GM12878 (cell line): ENCODE measurements around the gene MEF2C. TPM values are rescaled to one million over a fixed set of nuclear protein-coding genes. Genes with fewer than 3 reads are reported as not detected.

Experiments used
- ATAC-seq: fragments of 200-7000 bp; cut with Tn5 transposase; 3 replicates; pipeline ENCODE4 v1.9.1; 2020; ENCODE audit warnings: mild to moderate bottlenecking, moderate library complexity
- BruUV-seq: library from RNA; stranded (reverse); fragments of 400-500 nt; replicated peaks from 2 replicates; lab custom pipeline; 2021; lab: Mats Ljungman, UMichigan
- CTCF ChIA-PET: fragments of 300-600 bp; sonication (Branson Sonifier 250); formaldehyde crosslinking; extraction: SDS; loops from one replicate; lab custom pipeline; 2021; ENCODE audit warnings: inconsistent platforms; lab: Yijun Ruan, JAX
- POLR2A ChIA-PET: fragments of 350-600 bp; formaldehyde crosslinking; extraction: SDS; loops from one replicate; lab custom pipeline; 2021; ENCODE audit warnings: inconsistent platforms; lab: Charles Lee
- RAD21 ChIA-PET: fragments of 300-600 bp; sonication (Branson Sonifier 250); formaldehyde crosslinking; loops from one replicate; lab custom pipeline; 2023; ENCODE audit warnings: antibody characterized with exemption; ENCODE audit not compliant: unreplicated experiment; lab: Charles Lee
- SMC1A ChIA-PET: fragments of 300-600 bp; sonication (Branson Sonifier 250); formaldehyde crosslinking; loops from one replicate; lab custom pipeline; 2023; ENCODE audit not compliant: unreplicated experiment, uncharacterized antibody; lab: Charles Lee
- DNase-seq: peaks from one replicate; pipeline ENCODE4 v3.0.0-alpha.2; 2011; ENCODE audit warnings: low read depth, low spot score
- FAIRE-seq: peaks from 3 replicates; lab custom pipeline; 2011; peaks lifted over from hg19 to GRCh38; lab: Jason Lieb, UNC
- H2AFZ ChIP-seq: 2 replicates; pipeline ENCODE4 v1.6.0; 2011; ENCODE audit warnings: low read depth, low read length, control low read depth; ENCODE audit not compliant: control insufficient read depth
- H3K27ac ChIP-seq: 2 replicates; pipeline ENCODE4 v1.5.1; 2011; ENCODE audit warnings: control low read depth; ENCODE audit not compliant: control insufficient read depth, insufficient read depth
- H3K27me3 ChIP-seq, 2 experiments: replicated peaks in 1 of 2; 2 replicates each; pipeline versions ENCODE4 v1.6.0 to v1.6.1; 2011; ENCODE audit warnings: low read length in 1 of 2; ENCODE audit not compliant: control insufficient read depth in 2 of 2, insufficient read depth in 2 of 2
- H3K36me3 ChIP-seq, 2 experiments: 2 replicates each; pipeline ENCODE4 v1.5.1; 2011; ENCODE audit warnings: low read length in 1 of 2; ENCODE audit not compliant: control insufficient read depth in 2 of 2, insufficient read depth in 2 of 2
- H3K4me1 ChIP-seq: 2 replicates; pipeline ENCODE4 v1.6.1; 2011; ENCODE audit warnings: mild to moderate bottlenecking, low read length, moderate library complexity, mixed read lengths; ENCODE audit not compliant: control insufficient read depth, insufficient read depth
- H3K4me2 ChIP-seq: 2 replicates; pipeline ENCODE4 v1.6.0; 2011; ENCODE audit warnings: control low read depth; ENCODE audit not compliant: control insufficient read depth, insufficient read depth
- H3K4me3 ChIP-seq: fragments of 200-600 bp; sonication (generic); 2 replicates; pipeline ENCODE4 v1.5.1; 2016
- H3K79me2 ChIP-seq: 2 replicates; pipeline ENCODE4 v1.6.0; 2011; ENCODE audit warnings: low read length; ENCODE audit not compliant: control insufficient read depth, insufficient read depth
- H3K9ac ChIP-seq: 2 replicates; pipeline ENCODE4 v1.8.0; 2011; ENCODE audit warnings: low read length, control low read depth, mixed read lengths; ENCODE audit not compliant: control insufficient read depth, insufficient read depth
- H3K9me3 ChIP-seq: replicated peaks from 3 replicates; pipeline ENCODE4 v1.5.1; 2011; ENCODE audit warnings: mild to moderate bottlenecking, low read length; ENCODE audit not compliant: control insufficient read depth, insufficient read depth
- H4K20me1 ChIP-seq: 2 replicates; pipeline ENCODE4 v1.6.0; 2011; ENCODE audit not compliant: control insufficient read depth, insufficient read depth
- ASH2L ChIP-seq: fragments of 300-600, 200-600 bp; sonication (generic); IDR thresholded peaks from 2 replicates; pipeline ENCODE4 v1.6.1; 2017; ENCODE audit warnings: low read depth, mild to moderate bottlenecking, borderline replicate concordance
- BACH1 ChIP-seq: fragments of 450-650 bp; IDR thresholded peaks from 2 replicates; pipeline ENCODE4 v1.6.1; 2017; ENCODE audit warnings: mild to moderate bottlenecking, borderline replicate concordance
- HDAC2 ChIP-seq: fragments of 200-600 bp; sonication (generic); IDR thresholded peaks from 2 replicates; pipeline ENCODE4 v1.6.1; 2017
- MXI1 ChIP-seq: fragments of 150-350 bp; IDR thresholded peaks from 2 replicates; pipeline ENCODE4 v1.6.1; 2011; ENCODE audit warnings: low read depth, mild to moderate bottlenecking, inconsistent platforms, low read length, improper control_type of control experiment
- NR2F1 ChIP-seq: fragments of 450-650 bp; conservative IDR thresholded peaks from 2 replicates; pipeline ENCODE4 v1.6.1; 2017; ENCODE audit warnings: mild to moderate bottlenecking
- WGBS: methylation state at CpG from one replicate; pipeline ENCODE4 v1.1.6; 2016; ENCODE audit warnings: low lambda C conversion rate; ENCODE audit not compliant: insufficient replicate concordance, insufficient coverage; ENCODE audit errors: missing lambda C conversion rate; 5-methylcytosine and 5-hydroxymethylcytosine counted together
- in situ Hi-C: fragments of 300-500 bp; cut with MboI; formaldehyde crosslinking; loops from 9 replicates; pipeline ENCODE4 v1.14.3; 2018; ENCODE audit warnings: mixed read lengths
- intact Hi-C: fragments of 100-400 bp; cut with micrococcal nuclease; formaldehyde crosslinking; loops from one replicate; pipeline ENCODE4 v1.14.2; 2022; ENCODE audit not compliant: unreplicated experiment
- polyA plus RNA-seq, 11 experiments: library from polyadenylated mRNA; depleted of rRNA in 4 of 11; unstranded in 6 of 11; stranded (reverse) in 5 of 11; fragments of >200 nt; fragmentation: Nextera tagmentation in 4 of 11; fragmentation: Illumina TruSeq in 1 of 11; extraction: Ambion mirVana in 4 of 11; extraction: Trizol in 1 of 11; gene quantifications; 1 replicate in 1 of 11; 2 replicates in 10 of 11; pipeline versions ENCODE4 v1.2.1 to v1.2.3, GENCODE V29; 2011 to 2016; ENCODE audit warnings: inconsistent platforms in 2 of 11, missing spikeins in 2 of 11, low read depth in 1 of 11
- total RNA-seq, 4 experiments: library from RNA; depleted of rRNA in 3 of 4; stranded (reverse); fragments of >200 nt in 3 of 4; fragmentation: Illumina TruSeq in 1 of 4; extraction: Trizol in 1 of 4; gene quantifications; 2 replicates each; pipeline versions ENCODE4 v1.2.1 to v1.2.3, GENCODE V29; 2013 to 2021

MEF2C gene
- total and polyA plus RNA-seq, 10 of the 15 experiments (the other 5 are each of a cell fraction or from before 2014, with no cell fraction given) = 104 to 225 (median 180) TPM

DNA sequence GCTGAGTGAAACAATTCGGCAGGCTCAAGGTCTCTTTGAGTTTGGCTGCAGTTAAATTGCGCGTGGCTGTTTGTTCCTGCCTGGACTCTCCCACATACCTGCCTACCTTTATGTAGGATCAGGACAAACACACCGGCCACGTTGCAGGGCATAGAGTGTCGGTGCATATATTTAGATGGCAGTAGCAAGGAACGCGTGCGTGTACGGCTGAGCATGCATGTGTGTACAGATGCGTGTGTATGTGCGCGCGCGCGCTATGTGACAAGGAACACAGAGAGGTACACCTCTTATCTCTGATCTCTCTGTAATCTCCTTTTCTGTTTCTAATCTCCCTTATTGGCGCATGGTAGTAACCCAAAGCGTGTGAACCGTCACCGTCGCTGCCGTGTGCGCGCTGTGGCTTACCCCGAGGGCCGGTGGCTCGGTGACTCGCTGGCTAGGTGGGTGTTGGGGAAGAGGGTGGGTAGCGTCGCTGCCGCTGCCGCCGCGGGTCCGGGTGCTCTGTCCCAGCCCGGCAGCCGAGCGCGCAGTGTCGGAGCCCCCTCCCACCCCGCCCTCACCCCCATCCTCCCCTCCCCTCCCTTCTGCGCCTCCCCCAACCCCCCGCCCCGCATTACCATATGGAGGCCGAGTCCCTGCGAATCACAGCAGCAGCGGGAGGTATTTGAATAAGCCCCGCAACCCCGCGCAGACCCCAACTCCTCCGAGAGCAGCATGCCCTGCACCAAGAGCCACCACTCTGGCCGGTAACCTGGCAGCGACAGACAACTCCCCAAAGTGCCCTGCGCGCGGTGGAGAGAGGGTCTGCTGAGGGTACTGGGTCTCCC lies 204.8 kb downstream of the MEF2C start:
- Histone ChIP-seq H3K79me2 (no peaks in the 10 kb centered on the region), H4K20me1 (no peaks in the 10 kb centered on the region), H3K9ac (no peak overlapping the region), H2AFZ (no peak overlapping the region), H3K4me3 (no peak overlapping the region), H3K4me2 (peak overlapping the region; percentile 30; the same call in 1 of the 2 replicates), H3K36me3 (no peaks in the 10 kb centered on the region), H3K9me3 (no peaks in the 10 kb centered on the region; the same call in 2 of the 3 replicates), H3K4me1 (no peaks in the 10 kb centered on the region; the same call in 1 of the 2 replicates), H3K27me3 (peaks cover 8 to 19% of the 10 kb centered on the region in 2 experiments), H3K27ac (no peak overlapping the region)
- in situ Hi-C loops = loop anchor here (10.0 kb wide), 1 partner anchor 413 kb away; the partner anchor contains the start of gene TMEM161B
- no TSS peak for BruUV-seq
- POLR2A ChIA-PET = no interaction called here
- ATAC-seq (no peak), DNase-seq (no peak), FAIRE-seq (no peak)
- SMC1A ChIA-PET = interaction anchor here (1.0 kb wide), 1 partner anchor 11 kb away, joined by 3 read pairs; no protein-coding TSS in a partner anchor
- WGBS = 45% methylated on average over 38 of the region's 56 CpGs
- RAD21 ChIA-PET = interaction anchor here (1.0 to 2.1 kb wide), 2 partner anchors 897 to 899 kb away, joined by 3 to 9 read pairs; no protein-coding TSS in a partner anchor
- TF ChIP-seq BACH1 (no peak), HDAC2 (no peak), MXI1 (no peak), NR2F1 (no peak), ASH2L (no peak)
- CTCF ChIA-PET = interaction anchor here (1.0 to 1.4 kb wide), 4 partner anchors 12 to 897 kb away, joined by 3 to 6 read pairs (median 4); no protein-coding TSS in a partner anchor
- intact Hi-C loops = loop anchor here (5.0 to 10.0 kb wide), 2 partner anchors 173 to 411 kb away; partner anchors contain the start of gene TMEM161B
